AG04449 (cell line): ENCODE data around the gene CNTNAP2.

Source experiments
- CTCF ChIA-PET: fragments of 350-600 bp; formaldehyde crosslinking; extraction: SDS; loops from one replicate; lab custom pipeline; 2021; ENCODE audit warnings: antibody characterized with exemption; lab: Yijun Ruan, JAX
- POLR2A ChIA-PET: fragments of 400-600, 350-600 bp; formaldehyde crosslinking; extraction: SDS; loops from one replicate; lab custom pipeline; 2020; ENCODE audit warnings: antibody characterized with exemption, inconsistent platforms; lab: Yijun Ruan, JAX
- DNase-seq: peaks from one replicate; pipeline ENCODE4 v3.0.0-alpha.2; 2010; ENCODE audit warnings: low read depth, low spot score
- H3K4me3 ChIP-seq: 2 replicates; pipeline ENCODE4 v1.5.1; 2011; ENCODE audit warnings: low read depth, mild to moderate bottlenecking, control low read depth, low read length
- TF ChIP-seq, protein P1 (sequence below): IDR thresholded peaks from one replicate; pipeline ENCODE4 v1.5.1; 2011; ENCODE audit warnings: mild to moderate bottlenecking, moderate library complexity, low read length, control low read depth, inconsistent platforms; ENCODE audit not compliant: insufficient read depth; ENCODE audit errors: missing control alignments

CNTNAP2 gene

DNA sequence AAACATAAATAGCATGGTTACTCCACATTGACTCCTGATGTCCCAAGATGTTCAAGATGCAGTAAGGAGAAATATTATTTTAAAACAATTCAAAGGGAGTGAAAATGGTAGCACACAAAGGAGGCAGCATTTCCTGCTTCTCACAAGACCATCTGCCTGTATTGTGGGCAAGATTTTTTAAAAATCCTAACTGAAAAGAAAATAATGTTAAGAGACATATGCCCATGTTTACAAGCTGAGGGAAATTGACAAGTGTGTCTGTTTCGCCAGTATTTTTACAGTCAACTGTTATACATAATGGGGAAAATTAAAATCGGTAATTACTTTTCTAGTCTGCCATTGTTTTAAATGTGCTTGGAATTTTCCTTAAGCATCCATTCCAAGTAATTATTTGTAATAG is 1827.7 kb downstream of the CNTNAP2 start:
- TF ChIP-seq, protein P1, sequence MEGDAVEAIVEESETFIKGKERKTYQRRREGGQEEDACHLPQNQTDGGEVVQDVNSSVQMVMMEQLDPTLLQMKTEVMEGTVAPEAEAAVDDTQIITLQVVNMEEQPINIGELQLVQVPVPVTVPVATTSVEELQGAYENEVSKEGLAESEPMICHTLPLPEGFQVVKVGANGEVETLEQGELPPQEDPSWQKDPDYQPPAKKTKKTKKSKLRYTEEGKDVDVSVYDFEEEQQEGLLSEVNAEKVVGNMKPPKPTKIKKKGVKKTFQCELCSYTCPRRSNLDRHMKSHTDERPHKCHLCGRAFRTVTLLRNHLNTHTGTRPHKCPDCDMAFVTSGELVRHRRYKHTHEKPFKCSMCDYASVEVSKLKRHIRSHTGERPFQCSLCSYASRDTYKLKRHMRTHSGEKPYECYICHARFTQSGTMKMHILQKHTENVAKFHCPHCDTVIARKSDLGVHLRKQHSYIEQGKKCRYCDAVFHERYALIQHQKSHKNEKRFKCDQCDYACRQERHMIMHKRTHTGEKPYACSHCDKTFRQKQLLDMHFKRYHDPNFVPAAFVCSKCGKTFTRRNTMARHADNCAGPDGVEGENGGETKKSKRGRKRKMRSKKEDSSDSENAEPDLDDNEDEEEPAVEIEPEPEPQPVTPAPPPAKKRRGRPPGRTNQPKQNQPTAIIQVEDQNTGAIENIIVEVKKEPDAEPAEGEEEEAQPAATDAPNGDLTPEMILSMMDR, result no peak
- ChIA-PET CTCF (no interaction called here), POLR2A (no interaction called here)
- DNase-seq, result no peak
- no peak overlapping the region for H3K4me3 ChIP-seq

DNA sequence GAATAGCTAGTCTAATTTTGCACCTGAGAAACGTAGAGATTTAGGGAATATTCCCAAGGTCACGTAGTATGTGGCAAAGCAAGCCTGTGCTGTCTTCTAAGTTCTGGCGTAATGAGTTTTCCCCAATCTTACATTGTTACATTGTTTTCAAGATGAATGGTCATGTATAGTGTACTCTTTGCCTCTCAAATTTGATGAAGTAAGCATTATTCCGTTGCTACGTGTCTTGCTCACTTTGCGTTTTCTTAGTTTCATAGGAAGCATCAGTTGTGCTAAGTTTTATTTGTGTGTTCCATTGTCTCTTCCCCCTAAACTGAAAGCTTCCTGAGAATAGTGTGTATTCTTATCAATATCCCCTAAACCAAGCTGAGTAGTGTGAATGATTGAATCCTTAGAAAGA is 1836.3 kb downstream of the CNTNAP2 start:
- ChIA-PET CTCF (no interaction called here), POLR2A (no interaction called here)
- no peak for DNase-seq
- H3K4me3 ChIP-seq, result no peak overlapping the region
- TF ChIP-seq, protein P1, result no peak

DNA sequence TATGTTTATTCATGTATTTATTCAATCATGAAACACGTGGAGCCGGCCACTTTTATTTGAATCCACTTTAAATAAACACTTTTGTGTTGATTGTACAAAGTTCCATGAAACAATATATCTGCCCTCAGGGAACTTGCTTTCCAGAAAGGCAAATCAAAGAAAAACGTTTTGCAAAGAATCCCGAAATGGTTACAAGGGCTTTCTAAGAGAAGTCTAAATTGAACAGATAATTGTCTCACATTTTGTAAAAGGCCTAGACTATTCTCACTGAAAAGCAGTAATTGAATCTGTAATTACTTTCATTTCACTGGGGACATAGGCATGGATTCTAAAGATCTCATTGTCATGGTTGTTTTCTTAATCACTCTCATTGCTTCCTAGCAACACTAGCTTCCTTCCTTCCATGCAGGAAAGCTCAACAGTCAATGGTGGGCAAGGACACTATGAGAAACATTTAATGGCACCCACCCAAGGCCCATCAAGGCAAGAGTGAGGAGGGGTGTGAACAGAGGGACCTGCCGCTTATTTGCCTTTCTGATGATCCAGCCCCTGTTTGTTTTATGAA is 1851.5 kb downstream of the CNTNAP2 start:
- ChIA-PET CTCF (no interaction called here), POLR2A (no interaction called here)
- TF ChIP-seq, protein P1, result no peak
- no peak overlapping the region for H3K4me3 ChIP-seq
- DNase-seq, result no peak

DNA sequence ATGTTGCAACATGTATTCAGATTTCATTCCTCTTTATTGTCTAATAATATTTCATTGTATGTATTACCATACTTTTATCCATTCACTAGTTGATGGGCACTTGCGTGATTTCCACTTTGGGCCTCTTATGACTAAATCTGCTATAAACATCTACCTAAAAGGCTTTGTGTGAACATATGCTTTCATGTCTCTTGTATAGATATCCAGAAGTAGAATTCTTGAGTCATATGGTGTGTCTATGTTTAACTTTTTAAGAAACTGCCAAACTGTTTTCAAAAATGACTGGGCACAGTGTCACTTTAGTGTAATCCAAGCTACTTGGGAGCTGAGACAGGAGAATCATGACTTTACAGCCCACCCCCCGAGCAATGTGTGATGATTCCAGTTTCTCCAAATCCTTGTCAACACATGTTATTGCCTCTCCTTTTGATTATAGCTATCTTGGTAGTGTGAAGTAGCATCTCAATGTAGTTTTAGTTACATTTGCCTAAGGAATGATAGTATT is 1855.1 kb downstream of the CNTNAP2 start:
- DNase-seq, result no peak
- CTCF ChIA-PET, result no interaction called here
- TF ChIP-seq, protein P1, result no peak
- no peak overlapping the region for H3K4me3 ChIP-seq
- POLR2A ChIA-PET, result no interaction called here

DNA sequence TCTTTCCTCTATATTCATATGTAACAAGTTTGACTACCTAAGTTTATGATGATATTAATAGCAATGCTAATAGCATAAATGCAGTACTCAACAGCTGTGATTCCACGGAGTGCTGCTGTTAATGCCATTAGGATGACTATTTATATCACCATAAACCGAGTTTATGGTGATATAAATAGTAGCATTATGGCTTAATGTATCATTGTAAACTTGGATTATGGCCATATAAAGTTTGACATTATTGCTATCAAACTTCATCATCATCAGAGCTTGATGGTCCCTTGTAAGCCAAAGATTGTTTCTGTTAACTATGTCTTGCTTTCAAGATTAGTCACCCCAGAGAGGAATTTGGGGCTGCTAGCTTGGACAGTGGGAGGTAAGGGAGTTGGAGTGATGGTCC is 1861.6 kb downstream of the CNTNAP2 start:
- POLR2A ChIA-PET, result no interaction called here
- TF ChIP-seq, protein P1, result no peak
- CTCF ChIA-PET, result no interaction called here
- H3K4me3 ChIP-seq, result no peak overlapping the region
- no peak for DNase-seq

DNA sequence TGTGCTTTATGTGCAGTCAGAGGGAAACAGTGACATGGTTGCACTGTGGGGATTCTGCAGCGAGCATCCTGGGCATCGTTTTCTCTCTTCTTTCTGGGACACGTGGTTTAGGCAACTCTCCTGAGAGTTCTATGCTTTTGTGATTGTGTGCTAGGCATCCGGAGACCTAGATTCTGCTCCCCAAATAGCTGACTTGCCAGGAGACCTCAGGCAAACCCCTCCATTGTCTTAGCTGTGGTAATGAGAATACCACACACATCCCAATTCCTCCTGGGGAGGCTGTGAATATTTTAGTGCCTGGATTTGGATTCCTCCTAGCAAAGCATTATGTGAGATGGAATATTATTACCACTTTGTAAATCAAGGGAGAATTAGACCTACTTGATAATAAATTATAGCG is 1862.0 kb downstream of the CNTNAP2 start:
- no peak for DNase-seq
- TF ChIP-seq, protein P1, result no peak
- POLR2A ChIA-PET, result no interaction called here
- no peak overlapping the region for H3K4me3 ChIP-seq
- CTCF ChIA-PET, result no interaction called here
